SK-N-SH treated with all-trans-retinoic acid at 6 μM for 48 hours (cell line): ENCODE results near the gene TAF3.

Experiments used
- ATAC-seq: fragments of 200-7000 bp; cut with Tn5 transposase; 3 replicates; pipeline ENCODE4 v1.9.1; 2020; ENCODE audit warnings: mild to moderate bottlenecking, moderate library complexity
- BACH2 ChIP-seq: fragments of 250-450 bp; sonication (Bioruptor Pico); IDR thresholded peaks from 2 replicates; pipeline ENCODE4 v1.9.0; 2021; ENCODE audit warnings: mild to moderate bottlenecking, borderline replicate concordance
- CSDC2 ChIP-seq: fragments of 250-450 bp; sonication (Bioruptor Pico); IDR thresholded peaks from 2 replicates; pipeline ENCODE4 v1.5.0; 2020; ENCODE audit warnings: mild to moderate bottlenecking, moderate library complexity
- ESRRG ChIP-seq: fragments of 250-450 bp; sonication (Bioruptor Pico); IDR thresholded peaks from 2 replicates; pipeline ENCODE4 v1.6.1; 2021; ENCODE audit warnings: mild to moderate bottlenecking
- GLIS3 ChIP-seq: fragments of 250-450 bp; sonication (Bioruptor Pico); IDR thresholded peaks from 2 replicates; pipeline ENCODE4 v1.5.0; 2020; ENCODE audit warnings: mild to moderate bottlenecking, moderate library complexity
- ISL1 ChIP-seq: fragments of 250-450 bp; sonication (Bioruptor Pico); IDR thresholded peaks from 2 replicates; pipeline ENCODE4 v2.1.2; 2022; ENCODE audit warnings: mild to moderate bottlenecking, moderate library complexity
- OSR1 ChIP-seq: fragments of 250-450 bp; sonication (Bioruptor Pico); IDR thresholded peaks from 2 replicates; pipeline ENCODE4 v1.8.0; 2022; ENCODE audit warnings: moderate library complexity, mild to moderate bottlenecking, inconsistent platforms
- PPARA ChIP-seq: fragments of 250-450 bp; sonication (Bioruptor Pico); IDR thresholded peaks from 2 replicates; pipeline ENCODE4 v1.5.0; 2020; ENCODE audit warnings: mild to moderate bottlenecking, borderline replicate concordance
- RARB ChIP-seq: fragments of 250-450 bp; sonication (Bioruptor Pico); IDR thresholded peaks from 2 replicates; pipeline ENCODE4 v1.8.0; 2021; ENCODE audit warnings: mild to moderate bottlenecking, moderate library complexity
- SNAI2 ChIP-seq: fragments of 250-450 bp; sonication (Bioruptor Pico); IDR thresholded peaks from 2 replicates; pipeline ENCODE4 v1.5.0; 2020; ENCODE audit warnings: mild to moderate bottlenecking, moderate library complexity
- TOX ChIP-seq: fragments of 250-450 bp; sonication (Bioruptor Pico); IDR thresholded peaks from 2 replicates; pipeline ENCODE4 v1.8.0; 2021; ENCODE audit warnings: mild to moderate bottlenecking, moderate library complexity, borderline replicate concordance
- ZC3H10 ChIP-seq: fragments of 250-450 bp; sonication (Bioruptor Pico); IDR thresholded peaks from 2 replicates; pipeline ENCODE4 v1.5.1; 2021; ENCODE audit warnings: mild to moderate bottlenecking, moderate library complexity
- ZFP3 ChIP-seq: fragments of 250-450 bp; sonication (Bioruptor Pico); IDR thresholded peaks from 2 replicates; pipeline ENCODE4 v1.5.0; 2020; ENCODE audit warnings: mild to moderate bottlenecking, moderate library complexity
- ZFP30 ChIP-seq: fragments of 450-650 bp; formaldehyde crosslinking; IDR thresholded peaks from 2 replicates; pipeline ENCODE4 v1.5.0; 2022; ENCODE audit warnings: mild to moderate bottlenecking, moderate library complexity
- ZNF565 ChIP-seq: fragments of 450-650 bp; formaldehyde crosslinking; conservative IDR thresholded peaks from 2 replicates; pipeline ENCODE4 v1.5.0; 2020; ENCODE audit warnings: low read depth, mild to moderate bottlenecking, moderate library complexity
- ZNF70 ChIP-seq: fragments of 450-650 bp; formaldehyde crosslinking; IDR thresholded peaks from 2 replicates; pipeline ENCODE4 v1.5.0; 2020; ENCODE audit warnings: mild to moderate bottlenecking, moderate library complexity
- ZNF8 ChIP-seq: fragments of 450-650 bp; formaldehyde crosslinking; IDR thresholded peaks from 2 replicates; pipeline ENCODE4 v1.5.0; 2020; ENCODE audit warnings: mild to moderate bottlenecking, moderate library complexity
- TF ChIP-seq, protein P1 (sequence below): fragments of 250-450 bp; sonication (Bioruptor Pico); IDR thresholded peaks from 2 replicates; pipeline ENCODE4 v1.8.0; 2021; ENCODE audit warnings: low read depth, mild to moderate bottlenecking, moderate library complexity, borderline replicate concordance
- TF ChIP-seq, protein P2 (sequence below): fragments of 250-450 bp; sonication (Bioruptor Pico); IDR thresholded peaks from 2 replicates; pipeline ENCODE4 v1.5.0; 2020; ENCODE audit warnings: mild to moderate bottlenecking, moderate library complexity
- TF ChIP-seq, protein P3 (sequence below): fragments of 250-450 bp; sonication (Bioruptor Pico); IDR thresholded peaks from 2 replicates; pipeline ENCODE4 v1.5.1; 2021; ENCODE audit warnings: mild to moderate bottlenecking, moderate library complexity
- TF ChIP-seq, protein P4 (sequence below): fragments of 250-450 bp; sonication (Bioruptor Pico); IDR thresholded peaks from 2 replicates; pipeline ENCODE4 v1.5.1; 2020; ENCODE audit warnings: low read depth, mild to moderate bottlenecking, moderate library complexity
- TF ChIP-seq, protein P5 (sequence below): fragments of 250-450 bp; sonication (Bioruptor Pico); IDR thresholded peaks from 2 replicates; pipeline ENCODE4 v1.8.0; 2020; ENCODE audit warnings: mild to moderate bottlenecking, moderate library complexity, borderline replicate concordance

The TAF3 gene

DNA sequence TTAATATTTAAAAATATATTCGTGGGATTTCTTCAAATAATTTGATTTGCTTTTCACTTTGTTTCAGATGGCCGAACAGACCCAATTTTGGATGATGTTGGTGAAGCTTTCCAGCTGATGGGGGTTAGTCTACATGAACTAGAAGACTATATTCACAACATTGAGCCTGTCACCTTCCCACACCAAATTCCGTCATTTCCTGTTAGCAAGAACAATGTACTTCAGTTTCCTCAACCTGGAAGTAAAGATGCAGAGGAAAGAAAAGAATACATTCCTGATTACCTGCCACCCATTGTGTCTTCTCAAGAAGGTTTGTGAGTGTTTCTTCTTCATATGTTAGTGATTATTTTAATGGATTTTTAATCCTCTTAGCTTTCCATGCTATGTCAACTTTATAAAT, 5.9 kb downstream of the TAF3 start (continued):
- TF ChIP-seq, protein P1, sequence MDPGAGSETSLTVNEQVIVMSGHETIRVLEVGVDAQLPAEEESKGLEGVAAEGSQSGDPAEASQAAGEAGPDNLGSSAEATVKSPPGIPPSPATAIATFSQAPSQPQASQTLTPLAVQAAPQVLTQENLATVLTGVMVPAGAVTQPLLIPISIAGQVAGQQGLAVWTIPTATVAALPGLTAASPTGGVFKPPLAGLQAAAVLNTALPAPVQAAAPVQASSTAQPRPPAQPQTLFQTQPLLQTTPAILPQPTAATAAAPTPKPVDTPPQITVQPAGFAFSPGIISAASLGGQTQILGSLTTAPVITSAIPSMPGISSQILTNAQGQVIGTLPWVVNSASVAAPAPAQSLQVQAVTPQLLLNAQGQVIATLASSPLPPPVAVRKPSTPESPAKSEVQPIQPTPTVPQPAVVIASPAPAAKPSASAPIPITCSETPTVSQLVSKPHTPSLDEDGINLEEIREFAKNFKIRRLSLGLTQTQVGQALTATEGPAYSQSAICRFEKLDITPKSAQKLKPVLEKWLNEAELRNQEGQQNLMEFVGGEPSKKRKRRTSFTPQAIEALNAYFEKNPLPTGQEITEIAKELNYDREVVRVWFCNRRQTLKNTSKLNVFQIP, result no peak
- TF ChIP-seq GLIS3 (CRISPR knock-in tag) (no peak), ZNF8 (CRISPR knock-in tag) (no peak), ZNF70 (no peak), ZFP3 (no peak)
- TF ChIP-seq, all 23 proteins: peak for 0

DNA sequence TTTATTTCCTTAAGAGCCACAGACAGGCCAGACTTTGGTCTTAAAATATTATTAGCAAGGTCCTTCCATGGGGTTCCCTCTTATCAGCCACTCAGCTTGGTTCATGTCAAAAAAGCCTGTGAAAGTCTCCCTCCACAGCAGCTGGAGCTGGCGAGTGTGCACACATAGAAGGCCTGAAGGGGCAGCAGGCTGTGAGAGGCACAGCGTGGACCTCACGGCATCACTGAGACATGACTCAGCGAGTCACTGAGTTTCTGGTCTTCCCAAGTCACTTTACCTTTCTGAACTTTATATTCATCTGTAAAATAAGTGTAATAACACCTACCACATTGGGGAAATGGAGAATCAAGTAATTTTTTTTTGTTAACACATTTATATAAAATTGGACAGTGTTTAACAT, 8.7 kb downstream of the TAF3 start:
- ATAC-seq, result peak; percentile 100
- no peak for TF ChIP-seq GLIS3 (CRISPR knock-in tag)
- no peak for TF ChIP-seq ZNF565

DNA sequence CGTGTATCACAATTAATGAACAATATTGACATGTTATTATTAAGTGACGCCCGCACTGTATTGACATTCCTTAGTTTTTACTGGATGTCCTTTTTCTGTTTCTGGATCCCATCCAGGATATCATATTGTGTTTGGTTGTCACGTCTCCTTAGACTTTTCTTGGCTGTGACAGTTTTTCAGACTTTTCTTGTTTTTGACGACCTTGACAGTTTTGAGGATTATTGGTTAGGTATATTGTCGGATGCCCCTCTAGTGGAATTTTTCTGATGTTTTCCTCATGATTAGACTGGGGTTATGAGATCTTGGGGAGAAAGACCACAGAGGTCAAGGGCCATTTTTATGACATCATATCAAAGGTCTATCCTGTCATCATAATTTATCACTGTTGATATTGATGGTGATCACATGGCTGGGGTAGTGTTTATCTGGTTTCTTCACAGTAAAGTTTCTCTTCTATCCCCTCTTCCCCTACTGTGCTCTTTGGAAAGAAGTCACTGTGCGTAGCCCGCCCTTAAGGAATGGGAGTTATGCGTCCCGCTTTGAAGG, 11.1 kb downstream of the TAF3 start:
- TF ChIP-seq CSDC2 (CRISPR knock-in tag) (no peak), PPARA (no peak), ESRRG (CRISPR knock-in tag) (no peak), ZC3H10 (CRISPR knock-in tag) (no peak), RARB (CRISPR knock-in tag) (no peak)
- TF ChIP-seq, protein P2, sequence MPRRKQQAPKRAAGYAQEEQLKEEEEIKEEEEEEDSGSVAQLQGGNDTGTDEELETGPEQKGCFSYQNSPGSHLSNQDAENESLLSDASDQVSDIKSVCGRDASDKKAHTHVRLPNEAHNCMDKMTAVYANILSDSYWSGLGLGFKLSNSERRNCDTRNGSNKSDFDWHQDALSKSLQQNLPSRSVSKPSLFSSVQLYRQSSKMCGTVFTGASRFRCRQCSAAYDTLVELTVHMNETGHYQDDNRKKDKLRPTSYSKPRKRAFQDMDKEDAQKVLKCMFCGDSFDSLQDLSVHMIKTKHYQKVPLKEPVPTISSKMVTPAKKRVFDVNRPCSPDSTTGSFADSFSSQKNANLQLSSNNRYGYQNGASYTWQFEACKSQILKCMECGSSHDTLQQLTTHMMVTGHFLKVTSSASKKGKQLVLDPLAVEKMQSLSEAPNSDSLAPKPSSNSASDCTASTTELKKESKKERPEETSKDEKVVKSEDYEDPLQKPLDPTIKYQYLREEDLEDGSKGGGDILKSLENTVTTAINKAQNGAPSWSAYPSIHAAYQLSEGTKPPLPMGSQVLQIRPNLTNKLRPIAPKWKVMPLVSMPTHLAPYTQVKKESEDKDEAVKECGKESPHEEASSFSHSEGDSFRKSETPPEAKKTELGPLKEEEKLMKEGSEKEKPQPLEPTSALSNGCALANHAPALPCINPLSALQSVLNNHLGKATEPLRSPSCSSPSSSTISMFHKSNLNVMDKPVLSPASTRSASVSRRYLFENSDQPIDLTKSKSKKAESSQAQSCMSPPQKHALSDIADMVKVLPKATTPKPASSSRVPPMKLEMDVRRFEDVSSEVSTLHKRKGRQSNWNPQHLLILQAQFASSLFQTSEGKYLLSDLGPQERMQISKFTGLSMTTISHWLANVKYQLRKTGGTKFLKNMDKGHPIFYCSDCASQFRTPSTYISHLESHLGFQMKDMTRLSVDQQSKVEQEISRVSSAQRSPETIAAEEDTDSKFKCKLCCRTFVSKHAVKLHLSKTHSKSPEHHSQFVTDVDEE (CRISPR knock-in tag), result no peak
- TF ChIP-seq, protein P3, sequence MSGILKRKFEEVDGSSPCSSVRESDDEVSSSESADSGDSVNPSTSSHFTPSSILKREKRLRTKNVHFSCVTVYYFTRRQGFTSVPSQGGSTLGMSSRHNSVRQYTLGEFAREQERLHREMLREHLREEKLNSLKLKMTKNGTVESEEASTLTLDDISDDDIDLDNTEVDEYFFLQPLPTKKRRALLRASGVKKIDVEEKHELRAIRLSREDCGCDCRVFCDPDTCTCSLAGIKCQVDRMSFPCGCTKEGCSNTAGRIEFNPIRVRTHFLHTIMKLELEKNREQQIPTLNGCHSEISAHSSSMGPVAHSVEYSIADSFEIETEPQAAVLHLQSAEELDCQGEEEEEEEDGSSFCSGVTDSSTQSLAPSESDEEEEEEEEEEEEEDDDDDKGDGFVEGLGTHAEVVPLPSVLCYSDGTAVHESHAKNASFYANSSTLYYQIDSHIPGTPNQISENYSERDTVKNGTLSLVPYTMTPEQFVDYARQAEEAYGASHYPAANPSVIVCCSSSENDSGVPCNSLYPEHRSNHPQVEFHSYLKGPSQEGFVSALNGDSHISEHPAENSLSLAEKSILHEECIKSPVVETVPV (CRISPR knock-in tag), result no peak
- TF ChIP-seq, protein P4, sequence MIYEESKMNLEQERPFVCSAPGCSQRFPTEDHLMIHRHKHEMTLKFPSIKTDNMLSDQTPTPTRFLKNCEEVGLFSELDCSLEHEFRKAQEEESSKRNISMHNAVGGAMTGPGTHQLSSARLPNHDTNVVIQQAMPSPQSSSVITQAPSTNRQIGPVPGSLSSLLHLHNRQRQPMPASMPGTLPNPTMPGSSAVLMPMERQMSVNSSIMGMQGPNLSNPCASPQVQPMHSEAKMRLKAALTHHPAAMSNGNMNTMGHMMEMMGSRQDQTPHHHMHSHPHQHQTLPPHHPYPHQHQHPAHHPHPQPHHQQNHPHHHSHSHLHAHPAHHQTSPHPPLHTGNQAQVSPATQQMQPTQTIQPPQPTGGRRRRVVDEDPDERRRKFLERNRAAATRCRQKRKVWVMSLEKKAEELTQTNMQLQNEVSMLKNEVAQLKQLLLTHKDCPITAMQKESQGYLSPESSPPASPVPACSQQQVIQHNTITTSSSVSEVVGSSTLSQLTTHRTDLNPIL (CRISPR knock-in tag), result no peak
- TF ChIP-seq, all 23 proteins: peak for 0
- ATAC-seq, result no peak

DNA sequence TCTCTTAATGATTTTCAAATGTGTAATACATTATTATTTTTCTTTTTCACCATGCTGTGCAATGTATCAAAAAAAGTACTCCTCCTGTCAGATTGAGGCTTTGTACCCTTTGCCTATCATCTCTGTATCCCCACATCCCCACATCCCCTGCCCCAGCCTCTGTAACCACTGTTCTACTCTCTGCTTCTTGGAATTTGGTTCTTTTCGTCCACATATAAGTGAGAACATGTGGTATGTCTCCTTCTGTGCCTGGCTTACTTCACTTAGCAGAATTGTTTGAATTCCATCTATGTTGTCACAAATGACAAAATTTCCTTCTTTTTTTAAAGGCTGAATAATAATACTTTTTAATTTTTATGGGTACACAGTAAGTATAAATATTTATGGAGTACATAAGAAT, 13.8 kb downstream of the TAF3 start:
- peak; percentile 60 for ATAC-seq
- TF ChIP-seq ZNF565 (no peak), ZC3H10 (CRISPR knock-in tag) (no peak), RARB (CRISPR knock-in tag) (no peak), GLIS3 (CRISPR knock-in tag) (no peak), SNAI2 (CRISPR knock-in tag) (no peak), ZFP30 (CRISPR knock-in tag) (no peak), TOX (no peak), ISL1 (CRISPR knock-in tag) (no peak), BACH2 (CRISPR knock-in tag) (no peak), OSR1 (CRISPR knock-in tag) (no peak), PPARA (no peak)
- TF ChIP-seq, protein P3 (CRISPR knock-in tag), result no peak
- TF ChIP-seq, protein P1, result no peak
- TF ChIP-seq, protein P5, sequence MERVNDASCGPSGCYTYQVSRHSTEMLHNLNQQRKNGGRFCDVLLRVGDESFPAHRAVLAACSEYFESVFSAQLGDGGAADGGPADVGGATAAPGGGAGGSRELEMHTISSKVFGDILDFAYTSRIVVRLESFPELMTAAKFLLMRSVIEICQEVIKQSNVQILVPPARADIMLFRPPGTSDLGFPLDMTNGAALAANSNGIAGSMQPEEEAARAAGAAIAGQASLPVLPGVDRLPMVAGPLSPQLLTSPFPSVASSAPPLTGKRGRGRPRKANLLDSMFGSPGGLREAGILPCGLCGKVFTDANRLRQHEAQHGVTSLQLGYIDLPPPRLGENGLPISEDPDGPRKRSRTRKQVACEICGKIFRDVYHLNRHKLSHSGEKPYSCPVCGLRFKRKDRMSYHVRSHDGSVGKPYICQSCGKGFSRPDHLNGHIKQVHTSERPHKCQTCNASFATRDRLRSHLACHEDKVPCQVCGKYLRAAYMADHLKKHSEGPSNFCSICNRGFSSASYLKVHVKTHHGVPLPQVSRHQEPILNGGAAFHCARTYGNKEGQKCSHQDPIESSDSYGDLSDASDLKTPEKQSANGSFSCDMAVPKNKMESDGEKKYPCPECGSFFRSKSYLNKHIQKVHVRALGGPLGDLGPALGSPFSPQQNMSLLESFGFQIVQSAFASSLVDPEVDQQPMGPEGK (CRISPR knock-in tag), result no peak
- TF ChIP-seq, protein P4 (CRISPR knock-in tag), result no peak
